ENCODE results near the gene TBX2.

DNA sequence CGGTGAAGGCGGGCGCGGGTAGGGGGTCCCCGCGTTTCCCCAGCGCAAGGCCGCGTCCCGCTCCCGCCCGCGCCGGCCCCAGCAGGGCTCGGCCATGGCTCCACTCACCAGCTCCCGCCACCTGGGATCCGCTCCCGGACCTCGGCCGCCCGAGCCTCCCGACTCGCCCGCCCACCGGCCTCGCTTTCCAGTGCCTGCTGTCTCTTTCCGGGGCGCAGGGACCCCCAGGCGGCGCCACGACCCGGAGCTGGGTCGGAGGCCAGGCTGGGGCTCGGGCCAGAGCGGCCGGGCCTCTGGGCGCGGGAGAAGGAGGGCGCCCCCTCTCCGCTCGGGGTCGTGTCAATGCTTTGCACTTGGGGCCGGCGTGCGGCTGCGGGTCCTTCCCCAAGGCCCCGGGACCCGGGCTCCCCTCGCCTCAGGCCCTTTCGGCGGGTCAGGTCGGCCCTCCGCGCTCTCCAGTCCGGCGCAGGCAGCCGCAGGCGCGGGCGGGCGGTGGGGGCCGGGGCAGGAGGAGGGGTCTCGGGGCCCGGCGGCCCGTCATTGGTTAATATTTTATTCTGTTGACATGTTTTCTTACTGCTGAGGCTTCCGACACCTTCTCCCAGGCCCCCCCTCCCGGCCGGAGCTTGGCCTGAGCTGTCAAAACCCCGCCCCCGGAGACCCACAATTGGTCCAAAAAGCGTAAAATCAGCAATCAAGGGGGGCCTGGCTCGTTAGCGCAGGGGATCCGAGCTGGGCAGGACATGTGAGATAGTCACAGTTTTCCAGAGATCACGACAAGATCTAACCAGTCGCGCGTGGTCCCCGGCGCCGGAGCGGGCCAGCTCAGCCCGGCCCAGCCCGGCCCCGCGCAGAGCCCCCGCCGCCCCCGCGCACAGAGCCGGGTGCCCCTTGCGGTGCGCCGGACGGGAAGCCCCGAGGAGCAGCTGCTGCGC is at the start of gene TBX2:
- TF ChIP-seq CTCF (IDR thresholded peaks at IDR 0.05; ENCODE audit: low read length), result no peak
- TF ChIP-seq EZH2 (IDR thresholded peaks at IDR 0.05; ENCODE audit: borderline replicate concordance, low read length), result no peak

Measured in OCI-LY1 (cell line).